Fibroblast of the aortic adventitia (primary cell): ENCODE measurements around the gene AMFR. TPM values are rescaled to one million over a fixed set of nuclear protein-coding genes. Genes with fewer than 3 reads are reported as not detected.

Experiments used
- DNase-seq: peaks from one replicate; pipeline ENCODE4 v3.0.0-alpha.2; 2010; ENCODE audit warnings: low read depth
- H3K4me3 ChIP-seq: 2 replicates; pipeline ENCODE4 v1.5.1; 2011; ENCODE audit warnings: low read depth, mild to moderate bottlenecking, control low read depth, low read length, moderate library complexity
- CTCF ChIP-seq: IDR thresholded peaks from 2 replicates; pipeline ENCODE4 v1.5.1; 2011; ENCODE audit warnings: mild to moderate bottlenecking, low read length, control low read depth, inconsistent platforms; ENCODE audit not compliant: insufficient read depth
- total RNA-seq: library from RNA; depleted of rRNA; stranded (reverse); fragments of >200 nt; gene quantifications from 2 replicates; pipeline ENCODE4 v1.2.3, GENCODE V29; 2012; ENCODE audit warnings: low replicate concordance

The AMFR gene
- total RNA-seq: 133 and 312 TPM in 2 replicates

GRCh38 chr16:56425439-56425832 lies at the start of gene AMFR:
AMFR (minus strand) TSS chr16:56425545; CDS start chr16:56425327, 218 bp downstream.
- peak within 1 kb of the TSS; percentile 81 for H3K4me3 ChIP-seq
- DNase-seq: peak; percentile 72
- peak; percentile 14 for TF ChIP-seq CTCF

GRCh38 chr16:56470666-56471065 lies 45.3 kb upstream of the AMFR start:
- no peak for DNase-seq
- TF ChIP-seq CTCF: no peak
- no peak overlapping the region for H3K4me3 ChIP-seq

DNA sequence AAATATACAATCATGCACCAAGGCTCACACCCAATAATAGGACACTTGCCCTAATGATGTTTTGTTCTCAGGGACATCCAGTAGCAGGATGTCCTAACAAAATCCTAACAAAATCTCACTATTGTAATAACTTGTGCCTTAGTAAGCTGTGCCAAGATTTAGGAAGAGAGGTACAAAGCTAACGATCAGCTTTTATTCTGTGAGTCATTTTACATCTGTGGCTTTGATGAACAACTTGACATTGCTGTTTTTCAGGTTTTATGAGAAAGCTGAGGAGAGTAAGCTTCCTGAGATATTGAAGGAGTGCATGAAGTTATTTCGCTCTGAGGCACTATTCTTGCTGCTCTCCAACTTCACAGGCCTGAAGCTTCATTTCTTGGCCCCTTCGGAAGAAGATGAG lies 44.9 kb upstream of the AMFR start:
- TF ChIP-seq CTCF: no peak
- H3K4me3 ChIP-seq: no peak overlapping the region
- no peak for DNase-seq

- no peak for DNase-seq
- no peak for TF ChIP-seq CTCF
- H3K4me3 ChIP-seq: no peak overlapping the region
Measured at GRCh38 chr16:56469748-56470147, 44.4 kb upstream of the AMFR start.

GRCh38 chr16:56468800-56469199 lies 43.5 kb upstream of the AMFR start:
- TF ChIP-seq CTCF: no peak
- H3K4me3 ChIP-seq: no peak overlapping the region
- DNase-seq: no peak

DNA sequence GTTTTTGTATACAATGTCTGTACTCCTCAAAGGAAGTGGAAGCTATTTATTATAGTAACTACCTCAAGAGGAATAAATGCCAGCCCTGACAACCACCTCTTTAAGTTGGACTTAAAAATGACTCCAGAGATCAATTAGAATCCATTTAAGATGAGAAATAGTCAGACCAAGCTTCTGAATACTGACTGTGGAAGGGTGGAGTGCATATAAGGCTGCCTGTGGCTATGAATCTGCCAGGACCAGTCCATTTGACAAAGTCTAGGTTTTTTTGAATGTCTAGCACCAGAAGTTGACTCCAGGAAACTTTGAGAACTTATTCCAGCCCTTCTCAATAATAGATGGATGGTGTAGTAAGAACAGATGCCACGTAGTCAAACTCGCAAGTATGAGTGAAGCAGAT lies 41.0 kb upstream of the AMFR start:
- no peak for TF ChIP-seq CTCF
- no peak for DNase-seq
- H3K4me3 ChIP-seq: no peak overlapping the region

DNA sequence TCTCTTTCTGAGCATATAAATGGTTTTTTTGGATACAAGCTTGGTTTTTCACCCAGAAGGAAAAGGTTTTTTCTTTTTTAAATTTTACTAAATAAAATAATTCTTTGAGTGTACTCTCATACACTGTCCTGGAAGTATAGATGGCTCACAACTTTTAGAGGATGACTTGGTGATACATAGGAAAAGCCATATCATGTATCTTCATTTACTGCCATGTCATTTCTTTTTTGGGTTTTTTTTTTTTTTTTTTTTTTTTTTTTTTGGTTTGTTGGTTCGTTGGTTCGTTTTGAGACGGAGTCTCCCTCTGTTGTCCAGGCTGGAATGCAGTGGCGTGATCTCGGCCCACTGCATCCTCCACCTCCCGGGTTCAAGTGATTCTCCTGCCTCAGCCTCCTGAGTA lies 37.8 kb upstream of the AMFR start:
- no peak overlapping the region for H3K4me3 ChIP-seq
- no peak for DNase-seq
- no peak for TF ChIP-seq CTCF
